SU-DHL-6 (cell line): ENCODE results near the gene ACO2.

Experiments
- H2AFZ ChIP-seq: fragments of 200-600 bp; sonication (generic); 2 replicates; pipeline ENCODE4 v1.6.1; 2014; ENCODE audit warnings: low read depth, mild to moderate bottlenecking, moderate library complexity, mixed read lengths, antibody characterized with exemption, low read length; ENCODE audit not compliant: severe bottlenecking
- H3F3A ChIP-seq: fragments of 200-600 bp; shearing (Covaris generic); 2 replicates; pipeline ENCODE4 v1.6.0; 2016; ENCODE audit warnings: antibody characterized with exemption, mild to moderate bottlenecking; ENCODE audit not compliant: insufficient read depth
- H3K27ac ChIP-seq: fragments of 200-600 bp; sonication (generic); 2 replicates; pipeline ENCODE4 v1.5.1; 2016; ENCODE audit warnings: low read depth, mild to moderate bottlenecking, low read length, moderate library complexity, mixed read lengths
- H3K27me3 ChIP-seq: fragments of 200-600 bp; sonication (generic), shearing (Covaris generic); 2 replicates; pipeline ENCODE4 v1.6.0; 2014; ENCODE audit warnings: mild to moderate bottlenecking, low read length
- H3K36me3 ChIP-seq: fragments of 200-600 bp; sonication (generic); 2 replicates; pipeline ENCODE4 v1.6.1; 2014; ENCODE audit warnings: mild to moderate bottlenecking, low read length, mixed read lengths
- H3K4me2 ChIP-seq: fragments of 300-600, 200-600 bp; shearing (Covaris generic), sonication (generic); 2 replicates; pipeline ENCODE4 v1.6.0; 2014; ENCODE audit warnings: low read length, low read depth, mild to moderate bottlenecking; ENCODE audit not compliant: poor library complexity, severe bottlenecking
- H3K4me3 ChIP-seq: fragments of 200-600 bp; sonication (generic); 2 replicates; pipeline ENCODE4 v1.5.1; 2014; ENCODE audit warnings: antibody characterized with exemption, low read length, mild to moderate bottlenecking, mixed read lengths; ENCODE audit not compliant: insufficient read depth, poor library complexity, severe bottlenecking
- H3K79me2 ChIP-seq: fragments of 200-600 bp; sonication (generic); 2 replicates; pipeline ENCODE4 v1.6.1; 2014; ENCODE audit warnings: mild to moderate bottlenecking, low read length, moderate library complexity; ENCODE audit not compliant: insufficient read depth
- H3K9ac ChIP-seq: fragments of 200-600 bp; sonication (generic); 2 replicates; pipeline ENCODE4 v1.7.0; 2014; ENCODE audit warnings: mild to moderate bottlenecking, low read length
- H3K9me2 ChIP-seq: fragments of 200-600 bp; sonication (generic); replicated peaks from 2 replicates; pipeline ENCODE4 v1.6.1; 2014; ENCODE audit warnings: low read length; ENCODE audit not compliant: insufficient read depth
- H3K9me3 ChIP-seq: fragments of 200-600 bp; sonication (generic); 2 replicates; pipeline ENCODE4 v1.6.1; 2014; ENCODE audit warnings: low read length, mixed read lengths; ENCODE audit not compliant: insufficient read depth
- H4K20me1 ChIP-seq: fragments of 200-600 bp; sonication (generic); 2 replicates; pipeline ENCODE4 v1.6.1; 2014; ENCODE audit warnings: low read depth, mild to moderate bottlenecking, antibody characterized with exemption, low read length, moderate library complexity, mixed read lengths
- EZH2phosphoT487 ChIP-seq: fragments of 200-600 bp; sonication (generic), shearing (Covaris generic); conservative IDR thresholded peaks from 2 replicates; pipeline ENCODE4 v1.6.1; 2018; ENCODE audit warnings: mild to moderate bottlenecking, antibody characterized with exemption, low read length, moderate library complexity, mixed read lengths
- TF ChIP-seq, protein P1 (sequence below): fragments of 200-600 bp; sonication (generic); IDR thresholded peaks from one replicate; pipeline ENCODE4 v1.5.1; 2017; ENCODE audit warnings: antibody characterized with exemption, mild to moderate bottlenecking, low read length, moderate library complexity; ENCODE audit not compliant: insufficient read depth, poor library complexity, severe bottlenecking

ACO2 gene

DNA sequence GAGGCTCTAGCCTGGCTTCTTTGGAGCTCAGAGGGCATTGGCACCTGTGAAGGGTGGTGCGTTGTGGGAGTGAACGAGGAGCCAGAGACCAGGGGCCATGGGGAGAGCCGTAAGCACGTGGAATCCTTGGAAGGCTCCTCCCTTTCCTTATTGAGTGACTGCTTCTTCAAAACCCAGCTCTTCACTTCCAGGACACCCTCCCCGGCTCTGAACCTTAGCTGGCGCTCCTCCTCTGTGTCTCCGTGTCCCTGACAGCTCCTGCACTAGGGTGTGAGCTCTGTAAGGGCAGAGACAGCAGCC is 49.1 kb downstream of the ACO2 start:
- Histone ChIP-seq H2AFZ (no peak overlapping the region), H3K9me2 (no peaks in the 10 kb centered on the region), H4K20me1 (no peaks in the 10 kb centered on the region), H3K4me3 (no peak overlapping the region), H3K9ac (no peak overlapping the region), H3K27ac (no peak overlapping the region), H3K27me3 (no peaks in the 10 kb centered on the region), H3K36me3 (no peaks in the 10 kb centered on the region), H3K9me3 (no peaks in the 10 kb centered on the region), H3K79me2 (no peaks in the 10 kb centered on the region), H3F3A (no peaks in the 10 kb centered on the region), H3K4me2 (no peak overlapping the region)
- TF ChIP-seq, protein P1, sequence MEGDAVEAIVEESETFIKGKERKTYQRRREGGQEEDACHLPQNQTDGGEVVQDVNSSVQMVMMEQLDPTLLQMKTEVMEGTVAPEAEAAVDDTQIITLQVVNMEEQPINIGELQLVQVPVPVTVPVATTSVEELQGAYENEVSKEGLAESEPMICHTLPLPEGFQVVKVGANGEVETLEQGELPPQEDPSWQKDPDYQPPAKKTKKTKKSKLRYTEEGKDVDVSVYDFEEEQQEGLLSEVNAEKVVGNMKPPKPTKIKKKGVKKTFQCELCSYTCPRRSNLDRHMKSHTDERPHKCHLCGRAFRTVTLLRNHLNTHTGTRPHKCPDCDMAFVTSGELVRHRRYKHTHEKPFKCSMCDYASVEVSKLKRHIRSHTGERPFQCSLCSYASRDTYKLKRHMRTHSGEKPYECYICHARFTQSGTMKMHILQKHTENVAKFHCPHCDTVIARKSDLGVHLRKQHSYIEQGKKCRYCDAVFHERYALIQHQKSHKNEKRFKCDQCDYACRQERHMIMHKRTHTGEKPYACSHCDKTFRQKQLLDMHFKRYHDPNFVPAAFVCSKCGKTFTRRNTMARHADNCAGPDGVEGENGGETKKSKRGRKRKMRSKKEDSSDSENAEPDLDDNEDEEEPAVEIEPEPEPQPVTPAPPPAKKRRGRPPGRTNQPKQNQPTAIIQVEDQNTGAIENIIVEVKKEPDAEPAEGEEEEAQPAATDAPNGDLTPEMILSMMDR, result no peak
- no peak for TF ChIP-seq EZH2phosphoT487

DNA sequence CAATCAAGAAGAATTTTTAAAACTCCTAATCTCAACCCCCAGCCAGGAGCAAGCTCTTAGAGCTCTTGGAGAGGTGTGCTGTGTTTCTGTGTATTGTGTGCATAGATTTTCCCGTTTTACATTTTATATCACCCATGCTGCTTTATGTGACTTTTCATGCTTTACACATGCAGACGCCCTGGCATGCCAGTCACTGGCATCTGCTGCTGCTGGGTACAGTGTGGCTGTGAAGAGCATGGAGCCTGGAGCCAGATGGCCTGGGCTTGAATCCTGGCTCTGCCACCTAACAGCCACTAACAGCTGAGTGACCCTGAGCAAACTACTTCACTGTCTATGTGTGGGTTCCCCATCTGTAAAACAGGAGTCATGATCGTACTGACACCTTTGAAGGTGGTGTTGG is 52.2 kb downstream of the ACO2 start:
- Histone ChIP-seq H3K4me3 (no peak overlapping the region), H3K36me3 (no peaks in the 10 kb centered on the region)
- TF ChIP-seq EZH2phosphoT487, result no peak
- TF ChIP-seq, protein P1, result no peak

GRCh38 chr22:41522813-41523212 is 53.9 kb downstream of the ACO2 start:
- Histone ChIP-seq H4K20me1 (no peaks in the 10 kb centered on the region), H3K27me3 (no peaks in the 10 kb centered on the region), H3K36me3 (no peaks in the 10 kb centered on the region), H3K79me2 (no peaks in the 10 kb centered on the region), H3F3A (no peaks in the 10 kb centered on the region), H3K9ac (no peak overlapping the region), H2AFZ (no peak overlapping the region), H3K9me2 (no peaks in the 10 kb centered on the region), H3K4me2 (no peak overlapping the region), H3K4me3 (no peak overlapping the region), H3K27ac (no peak overlapping the region), H3K9me3 (no peaks in the 10 kb centered on the region)
- no peak for TF ChIP-seq EZH2phosphoT487
- TF ChIP-seq, protein P1, result no peak

More for the DNA sequence above, 52.2 kb downstream of the ACO2 start:
- Histone ChIP-seq H3K27ac (no peak overlapping the region), H3K9me3 (no peaks in the 10 kb centered on the region), H3K27me3 (no peaks in the 10 kb centered on the region), H4K20me1 (no peaks in the 10 kb centered on the region), H3K4me2 (no peak overlapping the region), H2AFZ (no peak overlapping the region), H3F3A (no peaks in the 10 kb centered on the region), H3K79me2 (no peaks in the 10 kb centered on the region), H3K9ac (no peak overlapping the region), H3K9me2 (no peaks in the 10 kb centered on the region)
